Fibroblast of the conjunctiva (primary cell): ENCODE results near the gene ZSCAN29.
A peak's percentile ranks its signal among the peaks of the same experiment; 100 is the strongest.

ENCODE experiments used
- DNase-seq: peaks from one replicate; pipeline ENCODE4 v3.0.0-alpha.2; 2010; ENCODE audit warnings: low read depth

The ZSCAN29 gene

DNA sequence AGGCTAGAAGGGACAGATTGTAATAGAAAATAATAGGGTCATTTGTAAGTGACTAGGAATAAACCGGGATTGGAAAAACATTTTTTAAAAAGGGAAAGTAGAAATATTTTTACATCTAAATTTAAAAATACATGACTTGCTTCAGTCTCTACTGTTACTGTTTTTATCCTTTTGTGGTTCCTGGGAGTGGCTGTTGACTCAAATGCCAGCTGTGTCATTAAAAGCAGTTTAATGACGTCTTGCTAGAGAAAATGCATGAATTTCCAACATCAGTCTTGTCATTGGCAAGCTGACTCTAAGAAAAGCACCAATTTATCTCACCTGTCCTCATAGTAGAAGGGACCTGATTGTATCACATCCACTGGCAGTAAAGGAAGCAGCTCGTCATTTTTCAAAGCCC, 23.7 kb downstream of the ZSCAN29 start:
- DNase-seq: no peak

DNA sequence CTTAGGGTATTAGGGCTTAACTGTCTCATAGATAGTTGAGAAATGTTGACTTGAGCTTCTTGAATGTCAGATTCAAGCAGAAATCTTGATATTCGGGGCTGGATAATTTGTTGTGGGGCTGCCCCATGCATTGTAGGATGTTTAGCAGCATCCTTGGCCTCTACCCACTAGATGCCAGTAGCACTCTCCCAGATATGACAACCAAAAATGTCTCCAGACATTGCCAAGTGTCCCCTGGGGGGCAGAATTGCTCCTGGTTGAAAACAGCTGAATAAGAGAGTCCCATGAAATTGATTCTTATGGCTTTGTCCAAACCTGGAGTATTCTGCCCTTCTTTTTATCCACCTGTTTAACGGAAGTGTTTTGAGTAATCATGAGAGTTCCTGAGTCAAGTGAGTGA, 24.5 kb downstream of the ZSCAN29 start:
- no peak for DNase-seq

DNA sequence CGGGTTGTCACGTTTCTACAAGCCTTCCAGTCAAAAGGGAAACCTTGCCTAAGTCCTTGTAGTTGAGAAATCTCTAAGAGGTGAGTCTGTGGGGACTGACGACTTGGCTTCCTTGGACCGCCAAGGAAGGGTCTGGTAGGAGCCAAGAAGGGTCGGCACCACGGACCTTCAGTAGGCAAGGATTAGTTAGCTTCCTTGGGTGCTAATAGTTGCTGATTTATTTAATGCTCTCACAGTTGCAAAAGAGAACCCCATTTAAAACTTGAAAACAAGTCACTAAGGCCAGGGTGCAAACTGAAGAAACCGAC, 40.1 kb downstream of the ZSCAN29 start:
- no peak for DNase-seq

DNA sequence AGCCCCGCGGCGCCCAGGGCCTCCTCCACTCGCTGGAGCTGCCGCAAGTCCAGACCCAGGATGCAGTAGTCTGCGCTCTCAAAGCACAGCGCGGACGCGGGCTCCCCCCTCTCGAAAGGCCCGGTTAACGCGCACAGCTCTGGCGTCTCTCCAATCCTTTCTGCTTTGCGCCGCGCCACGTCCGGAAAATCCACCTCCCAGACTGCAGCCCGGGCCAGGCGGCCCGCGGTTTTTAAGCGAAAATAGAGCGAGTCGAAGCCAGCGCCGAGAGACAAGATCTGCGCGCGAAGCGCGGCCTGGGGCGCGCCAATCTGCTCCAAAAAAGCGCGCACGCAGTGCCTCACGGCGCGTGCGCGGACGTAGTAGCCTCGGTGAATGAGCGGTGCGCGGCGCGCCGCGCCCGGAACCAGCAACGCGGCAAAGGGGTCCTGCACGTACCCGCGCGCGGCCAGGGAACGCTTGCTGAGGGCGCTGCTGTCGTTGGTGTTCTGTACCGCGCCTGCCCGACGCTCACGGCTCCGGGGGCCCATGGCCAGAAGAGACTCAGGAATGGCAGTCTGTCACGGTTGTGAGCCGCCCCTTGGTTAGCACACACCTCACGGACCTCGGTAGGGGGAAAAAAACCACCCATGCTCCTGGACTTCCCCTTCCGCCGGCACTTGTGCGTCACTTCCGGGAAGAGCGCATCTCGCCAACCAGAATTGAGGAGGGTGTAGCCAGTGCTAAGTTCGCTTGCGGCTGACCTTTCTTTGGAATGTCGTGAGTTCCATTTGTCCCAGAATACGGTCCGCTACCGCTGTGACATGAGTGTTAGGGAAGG, 40.7 kb downstream of the ZSCAN29 start, which contains the start of gene LCMT2:
LCMT2 (minus strand) TSS at position 614 of the 820 bp plus-strand sequence; CDS start at position 530, 84 bp downstream.
- DNase-seq: peak; percentile 88

DNA sequence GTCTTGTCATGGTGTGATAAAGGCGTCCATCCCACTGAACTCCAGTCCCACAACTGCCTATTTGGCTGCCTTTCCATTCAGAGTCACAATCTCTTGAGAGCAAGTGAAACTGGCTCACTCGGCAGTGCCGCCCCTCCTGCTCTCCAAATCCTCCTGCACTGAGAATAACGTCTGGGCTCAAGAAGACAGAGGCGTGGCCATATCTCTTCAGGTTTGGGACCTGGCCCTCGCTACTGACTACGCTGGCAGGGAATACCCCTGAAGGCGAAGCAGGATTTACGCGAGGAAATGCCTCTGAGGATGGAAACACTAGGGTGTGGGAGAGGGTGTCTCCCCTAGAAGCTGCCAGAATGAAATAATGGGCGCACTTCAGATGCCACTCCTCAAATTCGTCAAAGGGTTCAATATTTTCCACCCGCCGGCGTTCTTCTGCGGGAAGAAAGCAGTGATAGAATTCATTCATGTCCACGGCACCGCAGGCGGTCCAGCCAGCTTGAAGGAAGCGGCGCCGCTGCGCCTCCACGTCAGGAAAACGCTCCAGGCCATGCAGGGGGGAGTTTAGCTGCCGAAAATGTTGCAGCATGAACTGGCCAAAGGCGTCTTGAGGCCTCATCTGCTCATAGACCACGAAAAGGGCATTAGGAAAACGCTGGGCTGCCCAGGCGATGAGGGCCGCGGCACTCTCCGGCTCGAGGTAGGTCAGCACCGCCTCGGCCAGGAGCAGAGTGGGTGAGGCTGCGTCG, 41.5 kb downstream of the ZSCAN29 start:
- DNase-seq: no peak

DNA sequence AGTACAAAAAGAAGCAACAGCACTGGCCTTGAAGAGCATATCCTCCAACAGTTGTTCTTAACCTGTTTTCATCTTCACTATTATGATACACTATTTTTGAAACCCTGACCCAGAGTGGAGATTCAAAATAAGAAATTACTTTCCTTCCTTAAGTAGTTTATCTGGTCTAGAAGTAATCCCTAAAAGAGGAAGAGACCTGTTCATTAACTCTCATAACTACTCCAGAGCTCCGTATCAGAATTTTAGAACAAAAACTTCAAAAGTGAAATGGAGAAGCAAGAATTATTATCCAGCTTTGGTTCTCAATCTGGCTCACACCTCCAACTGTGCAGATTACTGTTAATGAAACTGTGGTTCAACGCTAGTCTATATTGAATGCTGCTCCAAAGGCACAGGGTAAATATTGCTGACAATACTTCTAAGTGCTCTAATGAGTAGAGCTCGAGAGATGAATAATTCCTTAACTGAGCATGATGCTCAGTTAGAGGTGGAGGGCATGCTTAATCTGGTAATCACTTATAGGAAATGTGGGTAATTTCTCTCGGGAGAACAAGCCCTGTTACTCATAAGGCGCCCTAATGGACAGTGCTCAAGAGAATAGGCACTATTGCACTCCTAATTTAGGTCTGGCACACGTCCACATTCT, 45.7 kb downstream of the ZSCAN29 start:
- DNase-seq: no peak

DNA sequence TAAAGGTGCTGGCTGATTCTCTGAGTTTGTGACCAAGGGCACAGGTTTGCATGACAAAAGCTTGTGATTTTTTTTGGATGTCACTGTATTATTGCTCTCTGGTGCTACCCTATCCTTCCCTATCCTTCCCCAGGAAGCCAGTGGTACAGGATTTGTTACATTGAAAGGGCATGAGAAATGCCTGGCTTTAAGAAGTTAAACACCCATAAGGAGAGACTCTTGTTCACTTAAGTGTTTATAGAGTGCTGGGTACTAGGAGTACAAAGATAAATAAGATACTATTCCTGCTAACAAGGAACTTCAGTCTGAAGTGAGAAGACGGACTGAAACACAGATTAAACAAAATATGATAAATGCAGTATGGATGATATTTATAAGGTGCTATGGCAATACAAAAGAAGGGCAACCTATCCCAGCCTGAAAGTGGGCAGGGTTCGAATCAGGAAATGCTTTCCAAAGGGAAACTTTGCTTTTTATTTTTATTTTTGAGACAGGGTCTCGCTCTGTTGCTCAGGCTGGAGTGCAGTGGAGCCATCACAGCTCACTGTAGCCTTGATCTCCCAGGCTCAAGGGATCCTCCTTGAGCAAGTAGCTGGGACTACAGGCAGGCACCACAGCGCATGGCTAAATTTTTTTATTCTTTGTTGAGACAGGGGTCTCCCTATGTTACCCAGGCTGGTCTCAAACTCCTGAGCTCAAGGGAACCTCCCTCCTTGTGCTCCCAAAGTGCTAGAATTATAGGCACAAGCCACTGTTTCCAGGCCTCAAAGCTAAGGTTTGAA, 51.7 kb downstream of the ZSCAN29 start:
- no peak for DNase-seq

DNA sequence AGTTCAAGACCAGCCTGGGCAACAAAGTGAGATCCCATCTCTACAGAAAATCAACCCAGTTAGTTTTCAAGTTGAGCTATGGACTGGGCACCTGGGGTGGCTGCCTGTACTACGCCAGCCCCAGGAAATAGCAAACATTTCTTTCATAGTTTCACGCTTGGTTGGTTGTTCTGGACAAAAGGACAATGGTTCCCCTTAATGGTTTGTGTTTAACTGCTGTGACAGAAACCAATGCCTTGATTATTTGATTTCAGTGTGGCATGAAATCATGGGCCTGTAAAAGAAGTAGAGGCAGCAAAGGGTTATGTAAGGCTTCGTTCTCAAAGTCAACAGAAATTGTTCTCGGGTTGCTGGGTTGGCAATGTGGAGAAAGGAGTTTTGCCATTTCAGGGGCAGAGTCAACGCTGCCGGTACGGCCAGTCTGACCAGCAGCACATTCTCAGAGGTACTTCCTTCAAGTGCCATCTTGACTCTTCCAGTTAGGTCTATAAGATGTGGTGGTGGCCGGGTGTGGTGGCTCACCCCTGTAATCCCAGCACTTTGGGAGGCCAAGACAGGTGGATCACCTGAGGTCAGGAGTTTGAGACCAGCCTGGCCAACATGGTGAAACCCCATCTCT, 53.2 kb downstream of the ZSCAN29 start:
- no peak for DNase-seq

DNA sequence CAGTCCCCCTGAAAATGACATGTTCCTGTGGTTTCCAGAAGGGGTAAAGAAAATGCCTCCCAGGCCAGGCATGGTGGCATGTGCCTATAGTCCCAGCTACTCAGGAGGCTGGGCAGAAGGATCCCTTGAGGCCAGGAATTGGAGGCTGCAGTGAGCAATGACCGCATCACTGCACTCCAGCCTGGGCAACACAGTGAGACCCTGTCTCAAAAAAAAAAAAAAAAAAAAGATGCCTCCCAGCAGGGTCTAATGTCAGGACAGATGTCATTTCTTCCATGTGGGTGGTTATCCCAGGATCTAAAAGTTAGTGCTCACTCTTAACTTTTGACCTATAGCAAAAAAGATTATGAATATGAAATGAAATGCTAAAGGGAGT, 53.9 kb downstream of the ZSCAN29 start:
- no peak for DNase-seq

DNA sequence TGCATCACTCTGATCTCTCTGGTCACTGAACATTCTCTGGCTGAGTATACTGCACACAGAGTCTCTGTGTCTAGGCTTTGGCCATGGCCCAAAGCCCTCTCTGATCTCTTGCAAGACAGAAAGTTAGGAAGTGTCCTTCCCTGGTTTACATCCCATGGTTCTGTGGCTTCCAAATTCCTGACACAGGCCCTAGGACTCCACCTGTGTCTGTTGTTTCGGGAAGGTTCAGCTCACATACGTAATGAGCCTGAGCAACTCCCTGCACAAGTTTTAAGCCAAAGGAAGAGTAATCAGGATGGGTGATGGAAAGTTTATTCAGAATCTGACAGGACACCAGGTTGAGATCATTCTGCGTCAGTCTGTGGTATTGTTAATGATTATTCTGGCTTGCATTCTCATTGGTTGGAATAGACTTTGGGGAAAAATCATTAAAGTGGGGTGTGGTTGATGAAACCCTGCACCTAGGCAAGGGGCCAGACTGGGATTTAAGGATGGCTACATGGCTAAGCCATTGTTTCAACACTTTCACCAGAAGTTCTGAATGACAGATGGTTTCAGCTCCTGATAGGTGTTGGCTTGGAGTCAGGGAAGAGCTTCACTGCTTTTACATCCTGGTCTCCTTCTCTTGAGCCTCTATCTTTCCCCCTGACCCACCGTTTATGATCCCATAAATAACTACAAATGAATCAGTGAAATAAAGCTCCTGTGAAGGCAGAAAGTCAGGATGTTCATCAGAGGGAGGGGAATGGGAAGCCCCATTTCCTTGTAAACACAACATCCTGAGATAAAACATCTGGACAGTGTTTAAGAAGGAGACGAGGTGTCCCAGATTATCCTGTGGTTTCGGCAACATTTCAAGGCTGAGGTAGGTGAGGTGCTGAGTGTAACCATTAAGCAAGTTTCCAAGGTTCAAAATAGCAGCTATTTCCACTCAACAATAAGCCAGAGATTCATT, 54.5 kb downstream of the ZSCAN29 start:
- DNase-seq: no peak

DNA sequence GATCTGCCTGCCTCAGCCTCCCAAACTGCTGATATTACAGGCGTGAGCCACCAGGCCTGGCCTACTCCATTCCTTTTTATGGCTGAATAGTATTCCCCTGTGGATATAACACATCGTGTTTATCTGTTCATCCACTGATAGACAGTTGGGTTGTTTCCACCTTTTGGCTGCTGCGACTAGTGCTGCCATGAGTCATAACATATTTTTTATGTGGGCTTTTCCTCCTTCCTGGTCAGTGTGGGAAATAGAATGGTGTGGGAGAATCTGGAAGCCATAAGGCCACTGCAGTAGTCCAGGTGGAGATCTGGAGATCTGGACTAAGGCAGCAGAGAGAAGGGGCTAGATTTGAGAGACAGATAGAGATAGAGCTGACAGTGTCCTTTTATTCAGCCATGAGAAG, 56.7 kb downstream of the ZSCAN29 start:
- DNase-seq: no peak

DNA sequence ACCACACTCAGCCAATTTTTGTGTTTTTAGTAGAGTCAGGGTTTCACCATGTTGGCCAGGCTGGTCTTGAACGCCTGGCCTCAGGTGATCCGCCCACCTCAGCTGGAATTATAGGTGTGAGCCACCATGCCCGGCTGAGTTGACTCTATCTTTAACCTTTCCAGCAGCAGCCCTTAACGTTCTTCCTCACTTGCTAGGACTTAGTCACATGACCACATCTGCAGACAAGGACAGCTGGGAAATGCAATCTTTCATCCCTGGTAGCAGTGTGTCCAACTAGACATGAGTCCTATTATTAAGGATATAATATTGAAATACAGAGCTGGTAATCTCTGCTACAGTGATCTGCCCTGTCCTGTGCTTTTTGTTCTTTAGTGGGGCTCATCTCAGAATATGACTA, 58.5 kb downstream of the ZSCAN29 start:
- no peak for DNase-seq
